ENCODE results near the gene NINJ1. TPM values are rescaled to one million over a fixed set of nuclear protein-coding genes. Genes with fewer than 3 reads are reported as not detected.
"Not testable (repeated sequence)": the region's sequence is repeated elsewhere in the genome, so short reads cannot be mapped to it uniquely, and the experiment has no call there.

NINJ1 gene
- total RNA-seq, 2 donors from 2014 or later = 38.4 to 45.9 TPM

DNA sequence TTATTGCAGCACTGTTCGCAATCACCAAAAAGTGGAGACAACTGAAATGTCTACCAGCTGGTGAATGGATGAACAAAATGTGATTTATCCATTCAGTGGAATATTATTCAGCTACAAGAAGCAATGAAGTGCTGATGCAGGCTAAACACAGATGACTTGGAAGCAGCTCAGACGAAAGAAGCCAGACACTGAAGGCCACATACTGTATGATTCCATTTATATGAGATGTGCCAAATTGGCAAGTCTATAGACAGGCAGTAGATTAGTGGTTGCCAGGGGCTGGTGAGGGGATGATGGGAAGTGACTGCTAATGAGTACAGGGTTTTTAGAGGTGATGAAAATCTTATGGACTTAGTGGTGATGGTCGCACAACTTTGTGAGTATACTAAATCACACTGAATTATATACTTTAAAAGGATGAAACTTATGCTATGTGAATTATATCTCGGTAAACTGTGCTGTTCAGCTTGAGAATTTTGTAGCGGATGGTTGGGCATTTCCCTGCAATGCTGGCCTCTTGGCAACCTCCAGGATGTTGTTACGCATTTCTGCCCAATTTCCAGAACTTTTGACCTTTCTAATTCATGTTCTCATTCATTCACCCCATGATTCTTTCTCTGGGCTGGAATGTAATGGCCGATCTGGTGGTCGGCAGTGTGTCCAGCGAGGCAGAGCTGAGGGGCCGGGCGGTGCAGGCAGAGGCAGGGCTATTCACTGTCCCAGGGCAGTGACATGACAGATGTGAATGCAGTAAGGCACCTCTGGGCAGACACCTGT, 27.9 kb upstream of the NINJ1 start:
- DNase-seq = no peak
- ATAC-seq = peak; percentile 77 to 81

DNA sequence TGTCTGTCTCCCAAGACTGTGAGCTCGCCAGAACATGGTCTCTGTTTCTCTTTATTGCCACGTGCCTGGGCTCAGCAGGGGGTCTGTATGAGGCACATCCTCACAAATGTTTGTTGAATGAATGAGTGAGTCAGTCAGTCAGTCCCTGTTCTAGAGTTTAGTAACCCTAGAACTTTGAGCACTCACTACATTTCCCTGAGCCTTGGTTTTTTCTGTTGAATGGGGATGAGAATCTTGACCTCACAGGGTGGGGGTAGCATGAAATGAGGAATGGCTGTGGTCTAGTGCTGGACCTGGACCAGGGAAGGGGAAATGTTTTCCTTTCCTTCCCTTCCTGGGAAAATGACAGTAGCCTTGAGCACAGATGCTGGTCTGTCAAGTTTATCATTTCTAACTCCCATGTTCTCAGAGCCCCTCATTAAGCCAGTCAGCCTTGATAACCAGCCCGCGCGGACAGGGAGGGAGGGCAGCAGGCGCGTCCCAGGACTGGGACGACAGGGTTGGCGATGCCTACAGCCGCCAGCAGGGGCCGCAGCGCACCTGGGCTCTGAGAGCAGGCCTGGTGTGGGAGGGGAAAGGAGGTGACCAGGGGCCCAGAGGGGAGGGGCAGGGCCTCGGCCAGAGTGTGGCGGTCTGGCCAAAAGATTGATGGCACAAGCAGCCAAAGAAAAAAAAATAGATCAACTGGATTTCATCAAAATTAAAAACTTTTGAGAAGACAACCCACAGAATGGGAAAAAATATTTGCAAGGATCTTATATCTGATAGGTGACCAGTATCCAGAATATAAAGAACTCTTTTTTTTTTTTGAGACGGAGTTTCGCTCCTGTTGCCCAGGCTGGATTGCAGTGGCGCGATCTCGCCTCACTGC, 25.8 kb upstream of the NINJ1 start:
- intact Hi-C loops (cut with DNase I) = loop anchor here (2.0 to 10.0 kb wide), 3 partner anchors 137 to 385 kb away; no protein-coding TSS in a partner anchor
- DNase-seq = peak; percentile 84
- peak; percentile 94 to 97 for ATAC-seq

More for the DNA sequence above, 27.9 kb upstream of the NINJ1 start:
- intact Hi-C loops (cut with DNase I) = loop anchor here in 1 of 2 donors (2.0 kb wide), 1 partner anchor 141 kb away; no protein-coding TSS in a partner anchor

DNA sequence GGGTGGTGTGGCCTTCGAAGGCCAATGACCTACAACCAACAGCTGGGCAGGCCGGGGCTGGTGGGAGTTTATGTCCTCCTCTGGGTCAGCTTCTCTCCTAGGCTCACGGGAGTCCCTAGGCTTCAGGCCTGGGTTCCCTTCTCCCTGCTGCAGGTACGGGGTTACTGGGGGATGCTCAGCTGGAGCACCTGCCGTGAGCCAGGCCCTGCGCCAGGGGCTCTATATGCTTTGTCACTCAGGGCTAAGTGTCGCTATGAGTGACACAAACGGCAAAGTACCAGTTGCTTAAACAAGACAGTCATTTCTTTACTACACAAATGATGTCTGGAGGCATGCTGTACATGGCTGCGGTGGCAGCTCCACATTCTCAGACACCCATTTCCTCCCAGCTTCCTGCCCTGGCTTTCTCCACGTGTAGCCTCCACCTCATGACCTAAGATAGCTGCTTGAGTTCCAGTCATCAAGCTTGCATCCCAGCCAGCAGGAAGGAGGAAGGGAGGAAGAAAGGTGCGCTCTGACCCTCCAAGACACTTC, 22.5 kb upstream of the NINJ1 start:
- DNase-seq (no peak), ATAC-seq (no peak)
- intact Hi-C loops (cut with DNase I) = loop anchor here (5.0 to 10.0 kb wide), 2 partner anchors 141 to 388 kb away; no protein-coding TSS in a partner anchor

DNA sequence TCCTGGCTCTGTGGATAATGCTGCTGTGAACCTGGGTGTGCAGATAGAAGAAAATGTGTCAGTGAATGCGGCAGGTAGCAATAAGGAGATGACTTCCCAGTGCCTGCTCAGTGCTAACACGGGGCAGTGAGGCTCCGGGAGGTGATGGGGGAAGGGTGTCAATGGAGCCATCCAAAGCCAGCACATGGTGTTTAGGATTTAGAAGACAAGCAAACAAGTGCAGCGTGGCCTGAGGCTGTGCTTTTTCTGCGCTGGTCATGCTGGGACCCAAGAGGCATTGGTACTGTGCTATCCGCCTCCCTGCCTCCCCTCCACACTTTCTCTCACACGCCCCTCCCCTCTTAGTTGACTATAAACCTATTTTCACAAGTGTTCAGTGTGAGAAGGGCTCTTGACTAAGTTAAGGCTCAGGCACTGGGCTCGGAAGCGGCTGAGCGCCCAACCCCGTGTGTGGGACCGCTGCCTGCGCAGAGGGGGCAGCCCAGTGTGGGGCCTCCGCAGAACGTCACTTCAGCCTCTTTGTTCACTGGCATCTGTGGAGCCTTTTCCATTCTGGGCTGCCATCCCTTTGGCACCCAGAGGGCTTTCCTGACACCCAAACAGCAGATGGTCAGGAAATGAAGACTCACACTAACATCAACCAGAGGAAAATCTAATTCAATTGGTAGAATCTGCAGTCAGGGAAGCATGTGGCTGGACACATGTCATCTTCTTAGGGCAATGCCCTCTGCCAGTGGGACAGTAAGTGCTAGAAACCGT, 21.8 kb upstream of the NINJ1 start:
- DNase-seq = no peak
- intact Hi-C loops (cut with DNase I) = loop anchor here (5.0 to 10.0 kb wide), 2 partner anchors 141 to 389 kb away; no protein-coding TSS in a partner anchor
- ATAC-seq = no peak

DNA sequence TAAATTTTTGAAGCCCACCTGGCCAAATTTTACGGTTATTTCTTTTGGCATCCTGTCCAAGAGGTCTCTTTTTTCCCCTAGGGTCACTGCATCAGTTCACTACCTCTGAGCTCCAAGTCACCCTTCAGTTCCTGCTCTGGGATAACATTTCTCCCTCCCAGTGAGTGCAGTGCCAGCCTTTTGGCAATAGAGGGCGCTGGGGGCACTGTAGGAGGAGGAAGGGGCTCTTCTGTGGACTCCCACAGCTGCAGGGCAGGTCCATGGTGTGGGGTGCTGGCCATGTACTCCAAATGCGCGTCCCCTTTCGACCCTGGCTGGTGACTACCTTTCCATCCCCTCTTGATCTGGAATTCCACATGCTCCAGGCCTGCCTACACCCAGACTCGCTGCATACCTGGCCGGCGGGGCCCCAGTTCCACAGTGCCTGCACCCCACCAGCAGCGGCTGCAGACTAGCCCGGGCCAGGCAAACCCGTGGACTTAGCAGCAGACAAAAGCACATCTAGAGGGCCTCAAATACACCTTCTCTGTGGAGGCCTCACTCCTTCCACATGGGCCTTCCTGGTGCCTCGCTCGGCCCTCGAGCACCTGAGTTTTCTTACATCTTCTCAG, 20.3 kb upstream of the NINJ1 start:
- intact Hi-C loops (cut with DNase I) = loop anchor here in 1 of 2 donors (10.0 kb wide), 1 partner anchor 390 kb away; no protein-coding TSS in a partner anchor
- DNase-seq (no peak), ATAC-seq (peak in 1 of 2 donors; percentile 19)

DNA sequence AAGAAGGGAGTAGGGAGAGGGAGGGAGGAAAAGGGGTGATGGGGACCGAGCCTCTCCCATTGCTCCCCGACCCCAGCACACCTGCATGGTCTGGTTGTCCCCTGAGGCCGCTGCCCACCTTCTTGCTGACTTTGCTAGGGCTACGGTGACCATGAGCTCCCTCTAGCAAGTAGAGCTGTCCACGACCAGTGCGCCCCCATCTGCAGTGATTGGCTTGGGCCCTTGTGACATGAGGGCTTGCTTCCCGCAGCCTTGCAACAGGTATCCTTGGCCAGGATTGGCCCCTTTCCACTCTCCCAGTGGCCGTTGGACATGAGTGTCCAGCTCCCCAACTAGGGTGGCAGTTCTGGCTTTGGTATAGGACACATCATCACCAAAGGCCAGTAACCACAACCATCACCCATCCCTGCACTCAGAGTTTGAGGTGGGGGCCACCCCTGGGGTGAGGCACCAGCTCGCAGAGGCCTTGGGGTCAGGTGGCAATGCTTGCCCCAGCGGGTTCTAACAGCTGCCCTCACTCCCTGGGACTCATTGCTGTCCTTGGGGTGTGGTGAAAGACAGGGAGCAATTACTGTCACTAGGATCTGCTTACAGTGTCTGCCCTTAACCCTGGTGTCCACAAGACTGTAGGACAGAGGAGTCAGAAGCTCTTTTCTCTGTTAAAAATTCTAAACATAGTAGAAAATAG, 17.2 kb upstream of the NINJ1 start:
- DNase-seq = no peak

DNA sequence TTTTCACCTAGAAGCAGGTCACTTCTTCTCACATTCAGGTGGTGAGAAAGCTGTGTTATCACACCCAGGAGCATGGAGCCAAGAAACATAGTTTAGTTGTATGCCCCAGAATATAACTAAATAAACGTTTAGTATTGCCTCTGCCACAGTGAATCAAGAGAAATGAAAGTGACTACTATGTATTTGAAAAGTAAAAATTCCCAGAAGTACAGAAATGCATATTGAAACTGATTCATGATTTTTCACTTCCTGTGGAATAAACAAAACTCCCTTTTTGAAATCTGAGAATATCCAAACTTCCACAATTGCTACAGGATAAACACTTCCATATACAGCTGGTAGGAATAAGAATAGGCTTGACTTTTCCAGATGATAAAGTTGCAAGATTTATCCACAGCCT, 15.3 kb upstream of the NINJ1 start:
- intact Hi-C loops (cut with DNase I) = no loop called here
- DNase-seq (no peak), ATAC-seq (no peak)

More for the DNA sequence above, 17.2 kb upstream of the NINJ1 start:
- intact Hi-C loops (cut with DNase I) = loop anchor here in 1 of 2 donors (10.0 kb wide), 1 partner anchor 394 kb away; no protein-coding TSS in a partner anchor
- ATAC-seq = no peak

DNA sequence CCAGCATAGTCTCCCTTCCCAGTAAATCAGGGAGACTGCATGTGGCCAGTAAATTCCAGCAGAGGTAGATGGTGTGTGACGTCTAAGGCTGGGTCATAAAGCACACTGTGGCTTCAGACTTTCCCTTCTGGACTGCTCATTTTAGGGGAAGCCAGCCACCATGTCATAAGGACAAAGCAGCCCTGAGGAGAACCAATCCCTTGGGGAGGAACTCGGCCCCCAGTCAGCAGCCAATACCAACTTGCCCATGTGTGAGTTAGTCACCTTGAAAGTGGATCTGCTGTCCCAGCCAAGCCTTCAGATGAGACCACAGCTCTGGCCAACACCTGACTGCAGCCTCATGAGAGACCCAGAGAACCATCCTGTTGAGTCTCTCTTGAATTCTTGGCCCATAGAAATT, 14.7 kb upstream of the NINJ1 start:
- intact Hi-C loops (cut with DNase I) = no loop called here
- DNase-seq (no peak), ATAC-seq (no peak)

DNA sequence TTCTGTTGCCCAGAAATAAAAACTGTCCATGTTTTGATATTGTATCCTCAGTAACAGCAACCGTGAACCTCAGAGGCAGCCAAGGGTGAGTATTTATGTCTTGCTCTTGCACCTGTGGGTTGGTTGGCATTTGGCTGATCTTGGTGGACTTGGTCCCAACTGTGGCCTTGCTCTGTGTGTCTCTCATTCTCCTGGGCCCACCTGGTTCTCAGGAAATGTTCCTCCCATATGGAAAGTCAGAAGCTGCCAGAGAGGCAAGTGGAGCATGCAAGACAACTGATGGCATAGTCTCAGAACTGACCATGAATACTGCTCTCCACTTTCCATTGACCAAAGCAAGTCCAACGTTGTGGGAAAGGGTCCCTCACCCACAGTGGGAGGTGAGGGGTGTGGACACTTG, 13.6 kb upstream of the NINJ1 start:
- intact Hi-C loops (cut with DNase I) = no loop called here
- no peak for ATAC-seq
- no peak for DNase-seq

DNA sequence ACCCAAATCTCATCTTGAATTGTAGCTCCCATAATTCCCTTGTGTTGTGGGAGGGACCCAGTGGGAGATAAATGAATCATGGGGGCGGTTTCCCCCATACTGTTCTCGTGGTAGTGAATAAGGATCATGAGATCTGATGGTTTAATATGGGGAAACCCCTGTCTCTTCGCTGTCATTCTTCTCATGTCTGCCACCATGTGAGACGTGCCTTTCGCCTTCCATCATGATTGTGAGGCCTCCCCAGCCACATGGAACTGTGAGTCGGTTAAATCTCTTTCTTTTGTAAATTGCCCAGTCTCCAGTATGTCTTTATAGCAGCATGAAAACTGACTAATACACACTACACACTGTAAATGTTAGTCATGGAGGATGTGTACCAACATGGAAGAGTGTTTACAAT, 12.6 kb upstream of the NINJ1 start:
- ATAC-seq; DNase-seq; intact Hi-C loops (cut with DNase I): not testable (repeated sequence)

DNA sequence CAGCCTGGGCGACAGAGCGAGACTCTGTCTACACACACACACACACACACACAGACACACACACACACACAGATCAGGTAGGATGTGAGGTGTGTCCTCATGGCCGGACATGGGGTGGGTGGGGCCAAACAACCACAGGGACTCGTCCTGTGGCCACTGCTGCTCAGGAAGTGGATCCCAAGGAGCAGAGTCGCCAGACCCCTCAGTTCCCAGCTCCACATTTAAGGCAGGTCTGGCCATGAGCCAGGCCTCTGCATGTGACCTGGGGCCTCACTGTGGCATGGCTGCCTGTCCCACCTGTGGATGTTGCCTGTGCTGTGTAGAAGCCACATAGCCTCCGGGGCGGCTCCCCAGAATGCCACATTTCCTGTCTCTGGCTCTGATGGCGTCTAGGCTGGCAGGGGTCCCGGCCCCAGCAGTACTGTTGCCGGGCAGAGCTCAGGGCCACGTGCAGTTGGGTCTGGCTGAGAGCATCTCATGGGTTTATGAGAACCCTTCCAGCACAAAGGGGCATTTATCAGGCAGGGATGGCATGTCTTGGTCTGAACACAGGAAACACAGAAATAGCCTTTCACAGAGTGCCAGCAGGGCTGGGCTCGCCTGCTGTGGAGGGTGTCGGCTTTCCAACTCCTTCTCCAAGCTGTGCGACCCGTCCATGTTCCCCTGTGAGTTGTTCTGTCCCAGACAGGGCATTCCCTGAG, 9.9 kb upstream of the NINJ1 start:
- ATAC-seq (peak; percentile 72 to 78), DNase-seq (no peak)
- intact Hi-C loops (cut with DNase I) = no loop called here

DNA sequence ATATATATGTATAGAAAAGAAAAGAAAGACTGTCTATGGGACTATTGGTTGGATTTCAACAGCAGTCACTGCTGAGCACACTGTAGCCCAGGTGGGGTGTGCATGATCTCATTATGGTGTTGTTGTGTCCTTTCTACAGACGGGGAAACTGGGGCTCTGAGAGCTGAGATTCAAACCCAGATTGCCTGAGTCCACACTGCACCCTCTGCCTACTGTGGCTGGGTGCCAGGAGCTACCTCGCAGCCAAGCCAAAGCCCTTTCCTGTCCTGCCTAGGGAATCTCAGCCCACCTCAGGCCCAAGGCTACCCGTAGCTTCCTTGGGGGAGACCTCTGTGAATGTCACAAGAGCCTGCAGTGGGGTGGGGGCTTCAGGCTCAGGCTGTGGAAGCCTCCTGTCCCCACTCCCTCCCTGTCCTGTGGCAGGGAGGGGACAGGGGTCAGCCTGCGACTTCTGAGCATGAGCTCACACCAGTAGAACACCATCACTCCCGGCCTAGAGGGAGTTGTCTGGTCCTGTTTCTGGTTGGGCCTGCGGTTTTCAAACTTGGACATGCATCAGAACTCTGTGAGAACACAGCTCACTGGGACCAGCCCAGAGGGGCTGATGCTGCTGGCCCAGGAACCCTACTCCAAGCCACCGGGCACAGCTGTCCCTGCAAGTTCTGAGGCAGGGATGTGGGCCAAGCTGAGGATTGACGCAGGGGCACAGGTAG, 7.9 kb upstream of the NINJ1 start:
- intact Hi-C loops (cut with DNase I) = no loop called here
- DNase-seq (no peak), ATAC-seq (no peak)

DNA sequence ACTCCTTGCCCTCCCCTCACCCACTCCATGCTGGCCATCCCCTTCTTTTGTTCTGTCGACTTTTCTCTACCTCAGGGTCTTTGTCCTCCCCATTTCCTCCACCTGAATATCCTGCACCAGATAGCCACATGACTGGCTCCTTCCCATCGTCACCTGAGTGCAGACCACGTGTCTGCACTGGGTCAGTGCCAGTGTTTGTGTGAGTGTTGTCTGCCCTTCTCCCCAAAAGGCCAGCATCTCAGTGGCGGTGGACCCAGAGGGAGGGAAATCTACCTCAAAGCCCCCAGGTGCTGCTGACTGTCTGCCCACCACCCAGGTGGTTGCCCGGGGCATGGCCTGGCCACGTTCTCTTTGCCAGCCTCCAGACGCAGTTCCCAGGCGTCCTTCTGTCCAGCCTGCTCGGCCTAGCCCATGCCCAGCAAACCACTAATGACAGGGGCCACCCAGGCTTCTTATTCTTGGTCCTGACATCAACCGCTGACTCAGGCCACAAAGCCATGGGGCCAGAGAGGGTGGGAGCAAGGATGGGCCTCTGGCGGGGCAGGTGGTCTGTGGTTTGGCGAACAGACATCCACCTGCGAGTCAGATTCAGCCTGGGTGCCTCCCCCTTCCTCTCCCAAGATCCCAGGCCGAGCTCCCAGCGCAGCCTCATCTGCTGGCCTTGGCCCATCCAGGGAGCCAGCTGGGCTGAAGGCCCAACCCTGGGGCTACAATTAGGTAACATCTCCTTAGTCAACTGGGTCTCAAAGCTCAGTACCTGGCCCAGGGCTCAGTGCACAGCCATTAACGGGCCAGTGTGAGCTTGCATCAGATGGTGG, 5.5 kb upstream of the NINJ1 start:
- intact Hi-C loops (cut with DNase I) = no loop called here
- ATAC-seq (no peak), DNase-seq (no peak)

DNA sequence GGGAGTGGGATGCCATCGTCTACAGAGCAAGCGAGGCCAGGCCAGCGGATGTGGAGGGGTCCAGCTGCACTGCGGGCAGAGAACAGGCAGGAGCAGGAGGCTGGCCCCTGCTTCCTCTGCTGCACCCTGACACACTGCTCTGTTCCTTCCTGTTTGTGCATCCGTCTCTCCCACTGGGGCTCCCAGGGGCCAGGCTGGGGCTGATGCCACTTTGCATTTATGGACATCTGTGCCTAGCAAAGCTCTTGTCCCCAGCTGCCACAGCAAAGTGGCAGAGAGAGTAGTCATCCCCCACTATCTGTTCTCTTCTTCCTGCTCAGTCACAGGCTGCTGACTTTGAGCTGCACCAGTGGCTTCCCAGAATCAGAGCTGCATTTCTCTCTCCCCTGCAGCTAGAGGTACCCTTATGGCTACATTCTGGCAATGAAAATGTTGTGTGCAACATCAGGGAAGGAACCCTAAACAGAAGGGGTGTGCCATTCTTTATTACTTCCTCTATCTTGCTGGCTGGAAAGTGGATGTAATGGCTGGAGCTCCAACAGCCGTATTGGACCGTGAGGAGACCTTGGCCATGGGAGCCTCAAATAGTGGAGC, 4.2 kb upstream of the NINJ1 start:
- no peak for DNase-seq
- intact Hi-C loops (cut with DNase I) = no loop called here
- ATAC-seq = no peak

DNA sequence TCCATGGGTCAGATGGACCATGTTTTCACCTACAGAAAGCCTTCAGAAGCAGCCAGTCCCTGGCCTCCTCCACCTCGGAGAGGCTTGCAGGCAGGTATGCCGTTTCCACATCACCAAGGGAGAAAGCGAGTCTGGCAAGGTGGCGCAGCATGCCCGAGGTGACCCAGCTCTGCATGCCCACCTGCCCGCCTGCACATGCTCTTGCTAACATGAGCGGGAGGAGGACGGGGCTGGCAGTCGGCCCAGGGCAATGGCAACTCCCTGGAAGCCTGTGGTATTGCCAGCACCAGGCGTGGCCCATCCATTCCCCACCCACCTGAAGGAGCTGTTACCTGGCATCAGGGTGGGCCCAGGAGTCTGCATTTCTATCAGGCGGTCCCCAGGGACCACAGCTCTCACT, 3.3 kb upstream of the NINJ1 start:
- intact Hi-C loops (cut with DNase I) = no loop called here
- ATAC-seq (no peak), DNase-seq (no peak)

All from left cardiac atrium (tissue), 4 donors.